A549 (cell line): ENCODE data around the gene ISCU. TPM values are rescaled to one million over a fixed set of nuclear protein-coding genes. Genes with fewer than 3 reads are reported as not detected.

ENCODE experiments used
- ATAC-seq, 2 experiments: fragments of 200-7000 bp in 1 of 2; fragments of >200 bp in 1 of 2; cut with Nextera tagmentation in 1 of 2; cut with Tn5 transposase in 1 of 2; 3 replicates each; pipeline versions ENCODE4 v1.8.0 to v1.9.1; 2018 to 2020; ENCODE audit warnings: mild to moderate bottlenecking in 1 of 2, moderate library complexity in 1 of 2
- CTCF ChIA-PET: fragments of 300-600 bp; sonication (Branson Sonifier 250); formaldehyde crosslinking; extraction: SDS; loops from one replicate; lab custom pipeline; 2021; ENCODE audit warnings: antibody characterized with exemption, inconsistent platforms; lab: Yijun Ruan, JAX
- POLR2A ChIA-PET: fragments of 350-600 bp; formaldehyde crosslinking; extraction: SDS; loops from one replicate; lab custom pipeline; 2021; ENCODE audit warnings: antibody characterized with exemption, inconsistent platforms; lab: Yijun Ruan, JAX
- DNase-seq, 2 experiments: peaks; one replicate each; pipeline versions ENCODE4 v3.0.0 to v3.0.0-alpha.2; 2011 to 2016; ENCODE audit warnings: low read depth in 1 of 2, low spot score in 1 of 2
- FAIRE-seq: peaks from 2 replicates; lab custom pipeline; 2011; peaks lifted over from hg19 to GRCh38; lab: Jason Lieb, UNC
- H3K27ac ChIP-seq, 2 experiments: fragments of >200 bp; sonication (Bioruptor Twin); formaldehyde crosslinking; 3 replicates each; pipeline ENCODE4 v1.5.1; 2016 to 2017
- H3K4me1 ChIP-seq: fragments of >200 bp; sonication (Bioruptor Twin); formaldehyde crosslinking; 3 replicates; pipeline ENCODE4 v1.6.1; 2016
- H3K4me2 ChIP-seq: fragments of >200 bp; sonication (Bioruptor Twin); formaldehyde crosslinking; 3 replicates; pipeline ENCODE4 v1.6.1; 2016
- H3K4me3 ChIP-seq: fragments of >200 bp; sonication (Bioruptor Twin); formaldehyde crosslinking; 3 replicates; pipeline ENCODE4 v1.5.1; 2016
- H3K9me3 ChIP-seq: fragments of >200 bp; sonication (Bioruptor Twin); formaldehyde crosslinking; 3 replicates; pipeline ENCODE4 v1.6.1; 2016
- ATOH8 ChIP-seq: fragments of 250-450 bp; sonication (Bioruptor Pico); IDR thresholded peaks from 2 replicates; pipeline ENCODE4 v1.5.0; 2020; ENCODE audit warnings: low read depth, mild to moderate bottlenecking, moderate library complexity
- CEBPB ChIP-seq, 2 experiments: fragments of >200 bp in 1 of 2; sonication (Bioruptor Twin) in 1 of 2; formaldehyde crosslinking in 1 of 2; IDR thresholded peaks; 2 replicates each; pipeline ENCODE4 v1.6.1; 2012 to 2016
- CHD2 ChIP-seq: fragments of 150-350 bp; IDR thresholded peaks from 2 replicates; pipeline ENCODE4 v1.6.1; 2014; ENCODE audit warnings: low read length; ENCODE audit not compliant: partially characterized antibody
- ELK1 ChIP-seq: fragments of 150-350 bp; IDR thresholded peaks from 2 replicates; pipeline ENCODE4 v1.6.1; 2014; ENCODE audit warnings: low read depth, mild to moderate bottlenecking, low read length
- FOSL2 ChIP-seq, 2 experiments: fragments of 450-650 bp in 1 of 2; fragments of >200 bp in 1 of 2; sonication (Bioruptor Twin) in 1 of 2; formaldehyde crosslinking; IDR thresholded peaks; 2 replicates each; pipeline versions ENCODE4 v1.5.0 to v1.6.1; 2016 to 2020; ENCODE audit warnings: mild to moderate bottlenecking in 1 of 2, moderate library complexity in 1 of 2
- FOXS1 ChIP-seq: fragments of 250-450 bp; sonication (Bioruptor Pico); IDR thresholded peaks from 2 replicates; pipeline ENCODE4 v1.5.0; 2020; ENCODE audit warnings: mild to moderate bottlenecking, moderate library complexity
- HDAC2 ChIP-seq: fragments of 200-600 bp; sonication (generic); IDR thresholded peaks from 2 replicates; pipeline ENCODE4 v1.6.1; 2016
- HEYL ChIP-seq: fragments of 250-450 bp; sonication (Bioruptor Pico); IDR thresholded peaks from 2 replicates; pipeline ENCODE4 v1.8.0; 2021; ENCODE audit warnings: mild to moderate bottlenecking, moderate library complexity
- HMGXB4 ChIP-seq: fragments of 250-450 bp; sonication (Bioruptor Pico); IDR thresholded peaks from 2 replicates; pipeline ENCODE4 v1.5.0; 2021; ENCODE audit warnings: mild to moderate bottlenecking, moderate library complexity, borderline replicate concordance
- HOXA7 ChIP-seq: fragments of 250-450 bp; sonication (Bioruptor Pico); IDR thresholded peaks from 2 replicates; pipeline ENCODE4 v1.5.0; 2020; ENCODE audit warnings: mild to moderate bottlenecking, moderate library complexity
- HOXB13 ChIP-seq: fragments of 250-450 bp; sonication (Bioruptor Pico); IDR thresholded peaks from 2 replicates; pipeline ENCODE4 v1.5.0; 2020; ENCODE audit warnings: low read depth, mild to moderate bottlenecking, moderate library complexity
- HOXB5 ChIP-seq: fragments of 250-450 bp; sonication (Bioruptor Pico); IDR thresholded peaks from 2 replicates; pipeline ENCODE4 v1.5.0; 2020; ENCODE audit warnings: mild to moderate bottlenecking, moderate library complexity
- JUN ChIP-seq, 2 experiments: fragments of >200 bp; sonication (Bioruptor Twin); formaldehyde crosslinking; IDR thresholded peaks; 2 replicates in 1 of 2; 3 replicates in 1 of 2; pipeline ENCODE4 v1.6.1; 2016 to 2017
- KDM1A ChIP-seq: fragments of 200-600 bp; sonication (generic); IDR thresholded peaks from 2 replicates; pipeline ENCODE4 v1.6.1; 2016; ENCODE audit warnings: low read depth, mild to moderate bottlenecking
- MAFK ChIP-seq: fragments of 450-650 bp; IDR thresholded peaks from 2 replicates; pipeline ENCODE4 v1.6.1; 2014; ENCODE audit not compliant: partially characterized antibody
- PBX3 ChIP-seq: IDR thresholded peaks from 2 replicates; pipeline ENCODE4 v1.6.1; 2012
- POLR2A ChIP-seq: IDR thresholded peaks from 2 replicates; pipeline ENCODE4 v1.6.1; 2012; ENCODE audit warnings: mild to moderate bottlenecking, low read length
- POLR2AphosphoS2 ChIP-seq: conservative IDR thresholded peaks from 2 replicates; pipeline ENCODE4 v1.6.1; 2012; ENCODE audit warnings: low read length, improper control_type of control experiment, inconsistent platforms
- RAD21 ChIP-seq, 2 experiments: fragments of >200 bp in 1 of 2; sonication (Bioruptor Twin) in 1 of 2; formaldehyde crosslinking in 1 of 2; IDR thresholded peaks in 1 of 2; conservative IDR thresholded peaks in 1 of 2; 2 replicates in 1 of 2; 3 replicates in 1 of 2; pipeline ENCODE4 v1.6.1; 2012 to 2018; ENCODE audit warnings: inconsistent platforms in 1 of 2
- REST ChIP-seq: fragments of 200-600 bp; sonication (generic); IDR thresholded peaks from 2 replicates; pipeline ENCODE4 v1.6.1; 2016; ENCODE audit warnings: antibody characterized with exemption, mild to moderate bottlenecking, moderate library complexity
- RFX5 ChIP-seq: fragments of 450-650 bp; IDR thresholded peaks from 2 replicates; pipeline ENCODE4 v1.7.1; 2014; ENCODE audit warnings: antibody characterized with exemption, mild to moderate bottlenecking, moderate library complexity
- SMC3 ChIP-seq: fragments of >200 bp; sonication (Bioruptor Twin); formaldehyde crosslinking; IDR thresholded peaks from 3 replicates; pipeline ENCODE4 v1.6.1; 2018; ENCODE audit warnings: inconsistent platforms
- TFCP2L1 ChIP-seq: fragments of 250-450 bp; sonication (Bioruptor Pico); IDR thresholded peaks from 2 replicates; pipeline ENCODE4 v1.5.0; 2021; ENCODE audit warnings: mild to moderate bottlenecking
- TP53 ChIP-seq: fragments of 250-450 bp; sonication (Bioruptor Pico); IDR thresholded peaks from 2 replicates; pipeline ENCODE4 v1.5.0; 2021; ENCODE audit warnings: mild to moderate bottlenecking, moderate library complexity
- USF2 ChIP-seq: fragments of 450-650 bp; IDR thresholded peaks from 2 replicates; pipeline ENCODE4 v1.6.1; 2014; ENCODE audit warnings: antibody characterized with exemption
- ZFP36 ChIP-seq: fragments of 450-650 bp; IDR thresholded peaks from 2 replicates; pipeline ENCODE4 v1.6.1; 2014; ENCODE audit warnings: borderline replicate concordance; ENCODE audit not compliant: partially characterized antibody
- ZNF302 ChIP-seq: fragments of 250-450 bp; sonication (Bioruptor Pico); IDR thresholded peaks from 2 replicates; pipeline ENCODE4 v1.9.0; 2021; ENCODE audit warnings: inconsistent platforms, mild to moderate bottlenecking, moderate library complexity
- ZSCAN20 ChIP-seq: fragments of 250-450 bp; sonication (Bioruptor Pico); IDR thresholded peaks from 2 replicates; pipeline ENCODE4 v1.8.0; 2022; ENCODE audit warnings: mild to moderate bottlenecking, moderate library complexity
- WGBS: methylation state at CpG from one replicate; pipeline ENCODE4 v1.1.6; 2017; ENCODE audit errors: missing lambda C conversion rate; 5-methylcytosine and 5-hydroxymethylcytosine counted together
- polyA plus RNA-seq, 4 experiments: library from polyadenylated mRNA; depleted of rRNA in 3 of 4; stranded (reverse); fragments of >200 nt; fragmentation: RNase III in 1 of 4; extraction: RNeasy Plus Mini Kit Qiagen cat#74134 plus additional on column Dnase treatment in 1 of 4; gene quantifications; 2 replicates in 3 of 4; 3 replicates in 1 of 4; pipeline ENCODE4 v1.2.3, GENCODE V29; 2011 to 2017

Gene ISCU
- polyA plus RNA-seq, 2 of the 4 experiments (the other 2 are of a cell fraction): 97.5 to 174 TPM

- ChIA-PET CTCF (interaction anchor here (2.0 to 22.8 kb wide), 2 partner anchors 14 to 35 kb away, joined by 9 to 533 read pairs; no protein-coding TSS in a partner anchor), POLR2A (no interaction called here)
- ATAC-seq: no peak
- H3K4me3 ChIP-seq: no peak overlapping the region
- H3K9me3 ChIP-seq: no peaks in the 10 kb centered on the region
- H3K4me1 ChIP-seq: no peaks in the 10 kb centered on the region
- no peak overlapping the region for H3K27ac ChIP-seq
- no peak for FAIRE-seq
- DNase-seq: no peak
- 54% methylated on average over 2 of the region's 2 CpGs for WGBS
- no peak for TF ChIP-seq HOXA7 (CRISPR knock-in tag)
- no peak for TF ChIP-seq CHD2
- no peak for TF ChIP-seq JUN (IDR thresholded peaks at IDR 0.05)
- TF ChIP-seq RAD21 (conservative IDR thresholded peaks at IDR 0.05 in 1 of 2, IDR thresholded peaks at IDR 0.05 in 1 of 2): no peak
- no peak for TF ChIP-seq HMGXB4 (CRISPR knock-in tag)
- TF ChIP-seq ZFP36: no peak
- no peak for TF ChIP-seq POLR2A
- TF ChIP-seq HOXB5 (CRISPR knock-in tag): no peak
- TF ChIP-seq RFX5: no peak
- TF ChIP-seq FOSL2 (IDR thresholded peaks at IDR 0.05): no peak
- TF ChIP-seq FOSL2 (CRISPR knock-in tag; IDR thresholded peaks at IDR 0.05): no peak
- no peak for TF ChIP-seq ZSCAN20 (CRISPR knock-in tag)
- TF ChIP-seq PBX3: no peak
- TF ChIP-seq HDAC2: no peak
- TF ChIP-seq MAFK: no peak
- no peak overlapping the region for H3K4me2 ChIP-seq
These were observed 15.9 kb downstream of the ISCU start for GRCh38 chr12:108578264-108578663.

- no peak overlapping the region for H3K4me2 ChIP-seq
- ChIA-PET CTCF (interaction anchor here (1.2 to 22.8 kb wide), 4 partner anchors 15 to 39 kb away, joined by 4 to 533 read pairs (median 10); no protein-coding TSS in a partner anchor), POLR2A (no interaction called here)
- TF ChIP-seq CHD2 (no peak), HDAC2 (no peak), KDM1A (no peak), JUN (IDR thresholded peaks at IDR 0.05) (no peak), SMC3 (no peak), ATOH8 (CRISPR knock-in tag) (no peak), CEBPB (IDR thresholded peaks at IDR 0.05) (no peak), HEYL (no peak), POLR2AphosphoS2 (no peak), ELK1 (no peak), TFCP2L1 (CRISPR knock-in tag) (no peak), TP53 (CRISPR knock-in tag) (no peak), FOXS1 (no peak), REST (no peak), HOXB13 (no peak), ZNF302 (CRISPR knock-in tag) (no peak), USF2 (no peak)
- no peak for FAIRE-seq
- 60% methylated on average over 3 of the region's 3 CpGs for WGBS
- no peaks in the 10 kb centered on the region for H3K4me1 ChIP-seq
- no peak overlapping the region for H3K4me3 ChIP-seq
- ATAC-seq: no peak
- DNase-seq: no peak
- no peaks in the 10 kb centered on the region for H3K9me3 ChIP-seq
- H3K27ac ChIP-seq: no peak overlapping the region
These were observed 16.4 kb downstream of the ISCU start for GRCh38 chr12:108578813-108579212.
